DMS79 treated with DMSO at 0.1 percent for 48 hours (cell line): Measurements from ENCODE around the gene GAS2.
"Not testable (repeated sequence)": the region's sequence is repeated elsewhere in the genome, so short reads cannot be mapped to it uniquely, and the experiment has no call there.

ENCODE experiments used
- DNase-seq: peaks from one replicate; lab custom pipeline; 2025; lab: John Stamatoyannopoulos, UW

The GAS2 gene

GRCh38 chr11:22666325-22666687 lies at the start of gene GAS2:
Gene GAS2 (plus strand): TSS chr11:22666611. CDS start chr11:22674870, 8,259 bp downstream.
- peak; percentile 77 for DNase-seq

DNA sequence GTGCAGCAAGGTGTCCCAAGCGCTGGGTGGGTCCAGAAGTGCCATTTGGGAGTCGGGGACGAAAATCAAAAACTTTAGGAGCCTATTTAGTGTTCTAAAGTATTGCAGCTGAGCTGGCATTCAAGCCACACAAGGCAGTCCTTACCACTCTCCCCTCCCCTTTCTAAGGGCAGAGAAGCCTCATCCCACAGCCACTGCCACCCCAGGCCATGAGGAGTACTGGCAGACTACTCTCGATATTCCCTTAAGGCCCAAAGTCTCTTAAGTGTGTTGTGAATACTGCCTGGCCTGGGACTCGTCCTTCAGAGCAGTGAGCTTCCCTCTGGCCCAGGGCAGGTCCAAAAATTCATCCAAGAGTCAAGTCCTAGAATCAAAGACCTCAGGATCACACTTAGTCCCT lies 48.5 kb upstream of the GAS2 start:
- DNase-seq: no peak

GRCh38 chr11:22624742-22625447 lies 41.5 kb upstream of the GAS2 start:
- DNase-seq: peak; percentile 91

GRCh38 chr11:22625448-22626287 lies 40.7 kb upstream of the GAS2 start, which contains the start of gene FANCF:
Gene FANCF (minus strand): TSS chr11:22625823. CDS start chr11:22625810, 13 bp downstream.
- peak; percentile 99 for DNase-seq

GRCh38 chr11:22626573-22627239 lies 39.7 kb upstream of the GAS2 start:
- peak; percentile 70 for DNase-seq

GRCh38 chr11:22627421-22627820 lies 39.0 kb upstream of the GAS2 start:
- DNase-seq: no peak

- no peak for DNase-seq
Measured at GRCh38 chr11:22633354-22633902, 33.0 kb upstream of the GAS2 start.

DNA sequence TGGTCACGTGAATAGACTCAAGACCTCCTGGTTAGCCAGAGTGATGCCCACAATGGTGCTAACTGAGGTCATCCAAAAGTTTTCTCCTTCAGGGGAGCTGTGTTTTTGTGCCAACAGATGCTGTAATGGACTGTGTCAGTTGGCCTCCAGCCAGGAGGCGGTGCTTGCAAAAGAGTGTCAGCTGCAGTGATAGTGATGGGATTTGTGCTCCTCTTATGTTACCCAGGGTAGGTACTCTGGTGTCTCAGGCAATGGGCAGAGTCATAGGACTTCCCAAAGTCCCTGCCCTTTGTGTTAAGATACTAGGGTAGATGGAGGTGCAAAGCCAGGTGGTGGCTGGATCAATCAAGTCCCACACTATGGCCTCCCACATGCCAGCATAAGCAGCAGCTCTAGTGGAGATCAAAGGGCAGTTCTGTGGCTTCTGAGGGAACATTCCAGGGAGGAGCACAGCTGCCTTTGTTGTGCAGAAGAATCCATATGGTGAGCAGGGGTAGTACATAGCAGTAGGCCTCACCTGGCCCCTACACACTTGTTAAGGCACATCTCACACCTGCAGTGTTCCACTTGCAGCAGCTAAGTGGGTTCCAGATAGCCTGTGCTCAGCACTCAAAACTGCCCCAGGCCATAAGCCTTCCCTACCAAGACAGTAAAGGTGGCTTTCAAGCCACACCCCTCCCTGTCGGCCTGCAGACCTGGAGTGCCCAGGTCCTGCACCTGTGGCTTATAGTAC lies 31.3 kb upstream of the GAS2 start:
- no peak for DNase-seq

DNA sequence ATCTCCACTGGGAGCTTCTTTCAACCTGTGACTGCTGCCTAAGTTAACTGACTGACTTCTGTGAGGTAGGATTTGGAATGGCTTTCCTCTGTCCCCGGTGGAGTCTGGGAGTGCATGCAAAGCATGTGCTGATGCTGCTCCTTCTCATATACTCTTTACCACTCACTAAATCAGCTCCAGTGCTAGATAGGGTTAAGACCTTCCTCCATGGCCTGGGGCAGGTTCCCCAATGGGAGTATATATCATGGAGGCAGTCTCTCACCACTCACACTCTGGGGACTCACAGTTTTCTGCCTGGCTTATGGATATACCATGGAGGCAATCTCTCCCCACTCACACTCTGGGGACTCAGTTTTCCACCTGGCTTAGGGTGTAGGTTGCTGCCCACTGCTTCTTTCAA lies 30.7 kb upstream of the GAS2 start:
- no peak for DNase-seq

DNA sequence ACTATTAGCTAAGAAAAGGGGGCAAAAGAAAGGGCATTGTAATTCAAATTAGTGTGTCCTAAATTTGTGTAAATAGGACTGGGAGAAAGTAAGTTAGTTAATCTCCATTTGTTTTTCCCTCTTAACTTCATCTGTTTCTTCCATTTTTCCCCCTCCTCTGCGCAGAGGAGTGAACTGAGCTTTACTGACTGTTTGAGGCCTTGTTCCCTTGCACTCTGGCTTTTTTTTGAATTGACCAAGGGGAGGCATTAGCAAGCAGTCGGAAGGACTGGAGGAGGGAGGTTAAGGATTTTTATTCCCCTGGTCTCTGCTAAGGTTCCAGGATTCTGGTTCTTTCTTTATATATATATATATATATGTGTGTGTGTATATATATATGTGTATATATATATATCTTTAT lies 25.5 kb upstream of the GAS2 start:
- no peak for DNase-seq

GRCh38 chr11:22641559-22641958 lies 24.9 kb upstream of the GAS2 start:
- DNase-seq: no peak

GRCh38 chr11:22652346-22652745 lies 14.1 kb upstream of the GAS2 start:
- not testable (repeated sequence) for DNase-seq

GRCh38 chr11:22656130-22656529 lies 10.3 kb upstream of the GAS2 start:
- no peak for DNase-seq

DNA sequence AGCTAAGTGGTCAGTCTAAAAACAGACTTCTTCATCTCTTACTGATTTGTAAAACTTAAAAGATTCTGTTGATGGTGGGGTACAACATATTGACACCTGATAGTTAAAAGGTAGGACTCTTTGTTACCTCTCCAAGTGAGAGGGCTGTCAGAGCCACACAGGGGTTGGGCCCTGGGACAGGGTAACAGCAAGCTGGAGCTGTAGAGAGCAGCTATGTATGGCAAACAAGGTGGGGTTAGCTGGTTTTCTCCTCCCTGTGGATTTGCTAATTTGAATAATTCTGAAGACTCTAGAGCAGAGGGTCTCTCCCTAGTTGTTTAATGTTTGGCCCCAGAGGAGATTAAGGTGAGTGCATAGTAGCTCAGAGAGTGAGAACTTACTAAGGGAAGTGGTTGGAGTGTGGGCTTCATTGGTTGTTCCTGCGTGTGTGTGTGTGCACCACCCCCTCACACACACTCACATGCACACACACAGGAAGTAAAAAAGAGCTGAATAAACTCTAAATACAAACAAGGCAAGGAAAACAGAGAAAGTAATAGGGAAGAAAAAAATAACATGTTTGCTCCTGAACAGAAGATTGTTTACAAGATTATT lies 9.2 kb upstream of the GAS2 start:
- DNase-seq: no peak

GRCh38 chr11:22659783-22660182 lies 6.6 kb upstream of the GAS2 start:
- DNase-seq: no peak

GRCh38 chr11:22666688-22667439 lies 453 bp downstream of the GAS2 start:
- peak; percentile 77 for DNase-seq

DNA sequence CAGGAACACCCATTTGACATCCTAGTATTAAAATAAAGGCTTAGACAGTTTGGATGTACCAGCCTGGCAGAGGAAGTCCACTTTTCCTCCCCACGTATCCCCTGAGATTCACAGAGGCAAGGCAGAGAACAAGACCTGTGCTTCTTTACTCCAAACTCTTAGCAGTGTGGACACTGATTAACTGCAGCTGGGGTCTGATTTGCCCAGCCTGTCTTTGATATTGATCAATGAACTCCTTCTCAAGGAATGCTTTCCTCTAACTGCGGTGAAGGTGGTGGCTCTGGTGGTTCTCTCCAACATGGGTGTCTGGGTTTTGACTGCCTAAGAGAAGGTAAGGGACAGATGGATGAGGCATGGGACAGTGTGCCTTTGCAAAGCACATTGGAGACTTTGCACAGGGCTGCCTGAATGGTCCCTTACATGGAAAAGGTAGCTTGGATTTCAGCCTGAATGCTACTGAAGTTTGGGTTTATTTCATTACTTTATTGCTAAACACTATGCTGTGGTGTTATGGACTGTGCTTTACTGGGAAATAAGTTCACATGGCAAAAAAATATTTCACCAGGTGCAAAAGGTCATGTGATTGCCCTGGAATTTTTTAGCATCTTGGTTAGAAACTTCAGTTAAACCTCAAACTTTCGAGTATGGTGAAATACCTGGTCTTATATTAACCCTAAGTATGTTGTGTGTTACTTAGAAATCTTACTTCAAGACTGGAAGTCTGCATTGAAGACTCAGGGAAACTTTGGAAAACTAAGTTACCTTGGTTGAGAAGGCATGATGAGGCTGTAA lies 1.8 kb downstream of the GAS2 start:
- DNase-seq: no peak

DNA sequence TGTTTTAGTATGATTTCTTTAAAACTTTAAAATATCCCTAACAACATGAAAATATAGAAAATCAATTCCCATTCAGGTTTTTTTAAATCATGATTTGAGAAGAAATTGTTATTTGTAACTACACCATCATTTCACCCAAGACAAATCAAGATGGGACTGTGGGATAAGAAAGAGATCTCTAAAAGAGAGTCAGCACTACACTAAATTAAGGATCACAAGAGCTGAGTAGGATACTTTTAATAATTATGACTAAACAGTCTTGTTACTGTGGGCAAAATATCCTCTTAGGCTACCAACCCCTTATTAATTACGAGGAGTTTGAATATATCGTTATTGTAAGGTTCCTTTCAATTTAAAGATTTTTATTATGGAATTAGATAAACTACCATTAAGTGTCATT lies 3.0 kb downstream of the GAS2 start:
- no peak for DNase-seq

DNA sequence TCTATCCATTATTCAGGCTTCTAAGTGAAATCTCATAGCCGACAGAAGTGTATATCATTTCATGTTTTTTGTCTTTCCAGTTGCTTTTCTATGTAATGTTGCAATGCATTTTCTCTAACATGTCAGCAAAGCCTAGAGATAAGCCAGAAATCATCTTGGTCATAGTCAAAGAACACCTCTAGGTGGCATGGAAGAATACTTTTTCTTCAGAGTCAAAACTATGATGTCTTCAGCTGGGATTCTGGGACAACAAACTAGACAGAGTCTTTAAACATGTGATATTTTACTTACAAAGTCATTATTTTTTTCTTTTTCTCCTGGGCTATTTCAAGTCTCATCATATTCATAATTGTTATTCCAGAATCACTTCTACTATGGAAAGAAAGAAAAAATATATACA lies 4.4 kb downstream of the GAS2 start:
- peak; percentile 22 for DNase-seq

DNA sequence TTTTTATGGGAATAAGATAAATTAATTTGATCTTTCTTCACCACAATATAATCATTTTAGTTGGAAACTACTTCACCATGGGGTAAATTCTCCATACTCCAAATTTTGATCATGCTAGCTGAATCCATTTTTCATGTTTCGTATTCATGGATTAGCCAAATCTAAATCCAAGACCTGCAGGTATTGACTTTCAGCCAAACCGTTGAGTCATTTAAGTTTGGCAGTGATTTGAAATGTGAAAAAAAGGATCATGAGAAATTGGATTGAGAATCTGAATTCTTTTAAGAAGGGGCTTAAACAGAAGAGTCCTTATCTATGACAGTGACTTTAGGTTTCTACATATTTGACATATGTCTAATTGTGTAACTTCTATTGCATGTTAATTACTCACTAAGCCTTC lies 5.3 kb downstream of the GAS2 start:
- no peak for DNase-seq
